ENCODE measurements around the gene NRAP. TPM values are rescaled to one million over a fixed set of nuclear protein-coding genes. Genes with fewer than 3 reads are reported as not detected.

NRAP gene
- polyA plus RNA-seq, 3 donors: not detected

- Histone ChIP-seq H3K27me3 (ENCODE audit: control insufficient read depth in 2 of 2, insufficient read depth in 2 of 2, low read length in 2 of 2) (peaks cover 0 to 10% of the 10 kb centered on the region in 2 donors), H3K4me3 (replicated peaks in 1 of 3; ENCODE audit: low read depth in 2 of 3, low read length in 3 of 3) (no peak overlapping the region), H4K20me1 (ENCODE audit: insufficient read depth, low read length) (no peaks in the 10 kb centered on the region), H3K27ac (ENCODE audit: low read depth in 1 of 2, low read length in 2 of 2) (no peak overlapping the region), H3K79me2 (ENCODE audit: insufficient read depth, low read length) (no peaks in the 10 kb centered on the region), H3K9ac (ENCODE audit: insufficient read depth, low read length, poor library complexity, severe bottlenecking) (no peak overlapping the region), H2AFZ (ENCODE audit: insufficient read depth, low read depth, low read length, poor library complexity, severe bottlenecking) (no peak overlapping the region), H3K9me3 (replicated peaks in 1 of 2; ENCODE audit: control insufficient read depth in 1 of 2, insufficient read depth in 1 of 2, low read length in 2 of 2) (no peaks in the 10 kb centered on the region), H3K4me1 (ENCODE audit: control insufficient read depth in 1 of 2, insufficient read depth in 2 of 2, low read length in 2 of 2) (peaks cover 0 to 4% of the 10 kb centered on the region in 2 donors), H3K4me2 (replicated peaks; ENCODE audit: extremely low read depth, low read length, poor library complexity, severe bottlenecking) (no peak overlapping the region), H3K36me3 (replicated peaks in 1 of 2; ENCODE audit: control insufficient read depth in 1 of 2, insufficient read depth in 2 of 2, low read length in 2 of 2) (no peaks in the 10 kb centered on the region)
- intact Hi-C loops (cut with micrococcal nuclease): no loop called here
- no peaks in the 10 kb centered on the region for H3K36me3 Mint-ChIP-seq
- H3K4me3 Mint-ChIP-seq: no peak overlapping the region
- peaks cover 9% of the 10 kb centered on the region for H3K4me1 Mint-ChIP-seq
- DNase-seq: no peak
- peak overlapping the region in 1 of 7 donors; percentile 5 for H3K27ac Mint-ChIP-seq
- H3K9me3 Mint-ChIP-seq: no peaks in the 10 kb centered on the region
- 100% methylated on average over 1 of the region's 3 CpGs for WGBS (ENCODE audit: insufficient coverage)
- TF ChIP-seq CTCF (IDR thresholded peaks at IDR 0.05): no peak
- H3K27me3 Mint-ChIP-seq (ENCODE audit: low read depth in 3 of 3): peaks cover 10 to 17% (median 13%) of the 10 kb centered on the region in 3 donors
These were observed 102.6 kb downstream of the NRAP start for GRCh38 chr10:113561214-113561613.

- Mint-ChIP-seq H3K4me1 (peaks cover 9% of the 10 kb centered on the region), H3K27me3 (ENCODE audit: low read depth in 3 of 3) (peaks cover 10 to 17% (median 14%) of the 10 kb centered on the region in 3 donors), H3K36me3 (no peaks in the 10 kb centered on the region), H3K9me3 (no peaks in the 10 kb centered on the region), H3K27ac (no peak overlapping the region), H3K4me3 (no peak overlapping the region)
- DNase-seq: no peak
- Histone ChIP-seq H3K4me1 (ENCODE audit: control insufficient read depth in 1 of 2, insufficient read depth in 2 of 2, low read length in 2 of 2) (peaks cover 0 to 4% of the 10 kb centered on the region in 2 donors), H3K79me2 (ENCODE audit: insufficient read depth, low read length) (no peaks in the 10 kb centered on the region), H3K27me3 (ENCODE audit: control insufficient read depth in 2 of 2, insufficient read depth in 2 of 2, low read length in 2 of 2) (peaks cover 0 to 10% of the 10 kb centered on the region in 2 donors), H3K36me3 (replicated peaks in 1 of 2; ENCODE audit: control insufficient read depth in 1 of 2, insufficient read depth in 2 of 2, low read length in 2 of 2) (no peaks in the 10 kb centered on the region), H4K20me1 (ENCODE audit: insufficient read depth, low read length) (no peaks in the 10 kb centered on the region), H3K27ac (ENCODE audit: low read depth in 1 of 2, low read length in 2 of 2) (no peak overlapping the region), H2AFZ (ENCODE audit: insufficient read depth, low read depth, low read length, poor library complexity, severe bottlenecking) (no peak overlapping the region), H3K4me3 (replicated peaks in 1 of 3; ENCODE audit: low read depth in 2 of 3, low read length in 3 of 3) (no peak overlapping the region), H3K9ac (ENCODE audit: insufficient read depth, low read length, poor library complexity, severe bottlenecking) (no peak overlapping the region), H3K4me2 (replicated peaks; ENCODE audit: extremely low read depth, low read length, poor library complexity, severe bottlenecking) (no peak overlapping the region), H3K9me3 (replicated peaks in 1 of 2; ENCODE audit: control insufficient read depth in 1 of 2, insufficient read depth in 1 of 2, low read length in 2 of 2) (no peaks in the 10 kb centered on the region)
- WGBS (ENCODE audit: insufficient coverage): 100% methylated on average over 1 of the region's 5 CpGs
- intact Hi-C loops (cut with micrococcal nuclease): no loop called here
- no peak for TF ChIP-seq CTCF (IDR thresholded peaks at IDR 0.05)
These were observed 103.8 kb downstream of the NRAP start for GRCh38 chr10:113560071-113560470.
